Measurements from ENCODE around the gene FGF3.
"Not testable (repeated sequence)": the region's sequence is repeated elsewhere in the genome, so short reads cannot be mapped to it uniquely, and the experiment has no call there.

The FGF3 gene

DNA sequence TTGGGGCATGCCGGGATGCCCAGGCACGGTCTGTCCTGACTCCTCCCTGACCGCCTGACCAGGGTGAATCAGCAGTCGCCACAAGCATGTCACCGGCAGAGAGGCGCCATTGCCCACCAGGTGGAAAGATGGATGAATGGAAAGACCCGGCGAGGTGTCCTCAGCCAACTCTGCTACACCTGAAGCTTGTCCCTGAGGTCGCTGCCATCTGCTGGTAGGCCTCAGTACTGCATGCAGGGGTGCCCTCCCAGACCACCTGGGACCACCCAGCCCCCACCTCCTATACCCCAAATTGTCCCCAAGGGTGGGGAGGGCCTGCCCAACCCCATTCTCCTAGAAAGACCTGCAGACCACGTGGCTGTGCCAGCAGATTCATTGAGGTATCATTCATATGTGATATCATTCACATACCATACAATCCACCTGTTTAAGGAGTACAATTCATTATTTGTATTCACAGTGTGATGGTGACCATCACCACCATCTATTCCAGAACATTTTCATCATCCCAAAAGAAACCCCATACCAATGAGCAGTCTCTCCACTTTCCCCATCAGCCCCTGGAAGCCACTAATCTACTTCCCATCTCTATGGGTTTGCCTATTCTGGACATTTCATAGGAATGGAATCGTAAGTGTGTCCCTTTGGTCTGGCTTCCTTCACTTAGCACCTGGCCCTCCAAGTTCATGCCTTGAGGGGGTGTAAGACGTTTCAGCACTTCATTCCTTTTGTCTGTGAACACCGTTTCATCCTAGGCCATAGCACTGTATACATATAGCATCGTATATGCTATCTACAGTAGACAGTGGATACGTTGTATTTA lies 17.5 kb downstream of the FGF3 start:
- DNase-seq = no peak

DNA sequence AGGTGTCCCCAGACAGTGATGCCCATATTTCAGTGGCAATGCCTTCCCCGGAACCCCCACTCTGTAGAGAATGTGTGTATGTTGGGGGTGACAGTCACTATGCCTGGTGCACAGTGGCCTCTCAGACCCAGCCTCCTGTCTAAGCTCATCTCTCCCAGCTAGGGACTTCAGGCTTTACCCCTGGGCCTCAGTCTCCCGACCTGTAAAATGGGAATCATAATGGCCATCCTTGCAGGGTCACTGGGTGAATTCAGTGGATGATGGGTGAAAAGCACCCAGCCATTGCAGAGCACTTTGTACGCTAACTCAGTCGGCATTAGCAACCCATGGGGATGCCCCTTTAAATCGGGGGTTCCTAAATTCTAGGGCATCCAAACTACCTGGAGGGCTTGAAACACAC lies 18.9 kb downstream of the FGF3 start:
- no peak for DNase-seq

GRCh38 chr11:69799582-69799981 lies 19.6 kb downstream of the FGF3 start:
- DNase-seq = no peak

GRCh38 chr11:69799097-69799496 lies 20.1 kb downstream of the FGF3 start:
- DNase-seq = no peak

DNA sequence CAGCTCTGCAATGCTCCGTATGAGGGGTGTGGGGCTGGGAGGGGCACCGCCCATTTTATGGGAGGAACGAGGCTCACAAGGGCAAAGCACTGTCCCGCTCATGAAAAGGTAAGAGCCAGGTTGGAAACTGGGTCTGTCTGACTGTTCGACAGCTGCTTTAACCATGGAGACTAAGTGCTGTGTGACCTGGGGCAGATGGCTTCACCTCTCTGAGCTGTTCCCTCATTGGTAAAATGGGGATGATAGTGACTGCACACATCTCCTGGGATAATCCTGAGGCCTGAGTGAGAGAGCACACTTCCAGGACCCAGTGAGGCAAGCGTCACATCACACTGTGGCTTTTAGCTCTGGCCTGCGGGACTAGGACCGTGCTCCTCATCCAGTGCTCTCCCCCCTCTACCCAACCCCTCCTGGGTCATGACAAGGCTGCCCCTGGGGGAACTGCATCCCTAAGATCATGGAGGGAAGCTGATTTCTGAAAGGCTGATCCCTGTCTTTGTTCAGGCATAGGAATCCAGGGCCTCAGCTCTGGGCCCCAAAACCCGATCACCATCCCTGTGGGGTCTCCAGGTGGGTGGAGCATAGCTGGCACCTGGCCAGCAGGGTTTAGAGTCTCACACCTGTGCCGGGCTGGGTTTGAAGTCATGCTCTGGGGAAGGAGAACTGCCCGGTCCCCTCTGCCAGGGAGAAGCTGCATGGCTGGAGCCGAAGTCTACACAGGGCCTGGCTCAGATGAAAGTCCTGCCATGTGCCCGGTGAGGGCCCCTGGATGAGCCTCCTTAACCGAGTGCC lies 21.3 kb downstream of the FGF3 start:
- DNase-seq = no peak

- DNase-seq = no peak
Measured at GRCh38 chr11:69797156-69797555, 22.1 kb downstream of the FGF3 start.

DNA sequence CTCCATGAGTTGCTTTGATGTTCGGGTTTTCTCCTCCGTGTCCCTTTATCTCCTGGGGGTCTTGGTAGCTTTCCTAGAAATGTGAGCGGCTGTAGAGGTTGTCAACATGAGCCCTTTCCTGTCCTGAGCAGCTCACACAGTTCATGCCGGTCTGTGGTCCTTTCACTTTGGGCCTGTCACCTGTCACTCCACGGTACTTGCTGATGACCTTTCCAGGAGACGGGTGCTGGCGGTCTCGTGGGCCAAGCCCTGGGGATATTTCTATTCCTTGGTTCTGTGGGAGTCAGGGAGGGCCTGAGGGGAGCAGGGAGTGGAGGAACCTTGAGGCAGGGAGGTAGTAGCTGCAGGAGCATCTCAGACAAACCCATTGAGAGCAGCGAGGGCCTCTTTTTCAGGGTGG lies 23.2 kb downstream of the FGF3 start:
- DNase-seq = no peak

DNA sequence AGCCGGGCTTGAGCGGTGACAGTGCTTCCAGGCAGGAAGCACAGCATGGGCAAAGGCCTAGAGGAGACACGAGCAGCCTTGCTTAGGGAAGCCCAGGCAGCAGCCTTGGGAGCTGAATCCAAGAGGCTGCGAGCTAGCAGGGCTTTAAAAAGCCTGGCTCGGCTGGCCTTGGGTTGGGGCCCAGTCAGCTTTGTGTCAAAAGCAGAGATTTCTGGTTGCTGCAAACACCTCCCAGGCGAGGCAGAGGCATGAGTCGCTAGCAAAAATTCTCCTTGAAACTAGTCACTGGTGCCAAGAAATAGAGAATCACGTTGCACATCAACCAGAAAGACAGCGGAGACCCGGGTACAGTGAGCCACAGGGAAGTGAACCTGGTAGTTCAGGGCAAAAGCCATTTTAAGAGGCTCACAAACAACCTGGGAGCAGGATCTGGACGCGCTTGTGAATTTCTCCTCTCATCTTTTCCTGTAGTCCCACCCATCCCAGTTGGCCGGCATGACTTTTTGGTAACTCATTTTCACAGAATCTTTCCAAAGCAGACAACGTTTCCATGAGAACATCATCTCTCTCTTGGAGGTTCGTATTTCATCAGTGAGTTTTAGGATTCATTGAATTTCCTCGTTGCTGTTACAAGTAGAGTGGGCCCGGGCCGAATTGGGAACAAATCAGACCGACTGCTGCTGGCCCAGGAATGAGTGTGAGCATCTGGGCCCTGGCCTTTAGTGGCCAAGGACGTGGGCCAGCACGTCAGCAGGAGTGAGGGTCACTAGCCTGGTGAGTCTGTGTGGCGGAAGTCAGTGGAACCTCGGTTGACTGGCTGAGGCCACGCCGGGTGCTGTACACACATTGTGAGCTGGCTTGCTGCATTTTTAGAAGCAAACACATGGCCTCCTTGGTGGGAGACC lies 27.7 kb downstream of the FGF3 start:
- no peak for DNase-seq

DNA sequence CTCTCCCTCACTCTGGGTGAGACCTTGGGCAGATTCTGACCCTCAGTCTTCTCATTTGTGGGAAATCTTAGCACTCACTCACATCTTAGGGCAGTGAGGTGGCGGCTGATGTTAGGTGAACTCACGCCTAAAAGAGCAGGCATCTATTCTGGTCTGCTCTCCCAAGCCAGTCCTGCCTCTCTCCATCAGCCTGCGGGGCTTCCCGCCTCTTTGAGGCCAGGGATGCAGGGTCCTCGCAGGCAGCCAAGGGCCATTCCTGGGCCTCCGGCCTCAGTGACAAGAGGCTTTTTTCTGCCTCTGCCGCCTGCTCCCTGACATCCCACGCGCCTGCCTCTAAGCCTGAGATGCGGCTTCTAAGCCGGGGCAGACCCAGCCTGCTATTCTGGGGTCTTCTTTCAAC lies 30.3 kb downstream of the FGF3 start:
- DNase-seq = no peak

DNA sequence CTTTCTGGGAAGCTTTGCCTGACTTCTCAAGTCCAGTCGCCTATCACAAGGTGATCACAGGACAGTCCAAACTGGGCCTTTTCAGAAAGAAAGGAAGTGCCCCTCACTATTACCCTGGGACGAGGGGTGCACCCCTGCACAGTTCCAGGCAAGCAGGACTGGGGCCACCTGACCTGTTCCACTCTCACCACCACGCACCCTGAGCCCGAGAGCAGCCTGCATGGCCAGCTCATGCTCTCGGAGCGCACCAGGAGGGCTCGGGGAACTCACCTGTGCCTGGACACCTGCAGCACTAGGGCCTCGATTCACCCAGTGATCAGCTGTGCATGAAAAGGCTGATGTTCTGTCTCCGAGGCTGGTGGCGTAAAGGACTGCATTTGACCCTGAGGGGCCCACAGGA lies 31.3 kb downstream of the FGF3 start:
- DNase-seq = no peak

- no peak for DNase-seq
Measured at GRCh38 chr11:69787457-69787856, 31.8 kb downstream of the FGF3 start.

- no peak for DNase-seq
Measured at GRCh38 chr11:69781241-69781640, 38.0 kb downstream of the FGF3 start.

DNA sequence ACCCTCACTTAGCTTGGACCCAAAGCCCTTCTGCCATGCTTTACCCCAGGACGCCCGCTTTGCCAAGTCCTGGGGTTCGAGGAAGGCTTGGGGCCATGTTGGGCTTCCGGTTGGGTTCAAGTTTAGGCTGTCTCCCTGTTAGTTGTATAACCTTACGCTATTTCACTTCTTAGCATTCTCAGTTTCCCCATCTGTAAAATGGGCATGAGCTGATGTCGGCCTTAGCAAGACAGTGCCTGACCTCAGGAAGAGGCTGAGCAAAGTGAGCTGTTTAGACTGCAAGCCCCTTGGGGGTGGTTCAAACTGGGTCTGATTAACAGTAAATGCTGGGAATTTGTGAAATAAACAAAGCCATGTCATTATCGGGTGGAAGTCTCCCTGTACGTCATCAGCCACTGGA lies 40.8 kb downstream of the FGF3 start:
- DNase-seq = no peak

DNA sequence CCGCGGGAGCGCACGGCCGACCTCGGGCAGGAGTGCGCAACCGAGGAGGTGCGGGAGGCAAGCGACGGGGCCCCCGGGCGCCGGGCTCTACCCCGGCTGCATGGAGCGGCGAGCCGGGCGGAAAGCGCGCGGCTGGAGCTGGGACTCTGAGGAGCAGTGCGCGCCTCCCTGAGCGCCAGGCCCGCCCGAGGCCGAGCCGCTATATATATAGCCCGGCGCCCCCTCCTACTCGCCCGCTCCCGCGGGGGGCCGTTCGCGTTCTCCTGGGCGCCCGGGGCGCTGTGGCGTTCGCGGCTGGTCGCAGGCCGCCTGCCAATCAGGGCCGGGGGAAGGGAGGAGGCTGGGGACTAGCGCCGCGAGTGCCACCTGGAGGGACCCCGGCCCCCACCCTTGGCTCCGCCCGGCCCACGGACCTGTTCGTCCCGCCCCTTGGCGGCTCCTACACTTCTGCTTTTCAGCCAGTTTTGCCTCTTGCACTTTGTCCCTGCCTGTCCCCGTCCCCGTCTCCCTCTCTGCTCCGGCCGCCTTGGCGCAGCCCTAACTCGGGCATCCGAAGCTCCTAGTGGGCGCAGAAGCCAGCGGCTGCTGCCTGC lies 44.0 kb downstream of the FGF3 start, which contains the start of gene FGF4:
TSS of gene FGF4 (minus strand) at position 179 of the 593 bp plus-strand sequence. CDS start 257 bp downstream, outside the sequence.
- DNase-seq = no peak

DNA sequence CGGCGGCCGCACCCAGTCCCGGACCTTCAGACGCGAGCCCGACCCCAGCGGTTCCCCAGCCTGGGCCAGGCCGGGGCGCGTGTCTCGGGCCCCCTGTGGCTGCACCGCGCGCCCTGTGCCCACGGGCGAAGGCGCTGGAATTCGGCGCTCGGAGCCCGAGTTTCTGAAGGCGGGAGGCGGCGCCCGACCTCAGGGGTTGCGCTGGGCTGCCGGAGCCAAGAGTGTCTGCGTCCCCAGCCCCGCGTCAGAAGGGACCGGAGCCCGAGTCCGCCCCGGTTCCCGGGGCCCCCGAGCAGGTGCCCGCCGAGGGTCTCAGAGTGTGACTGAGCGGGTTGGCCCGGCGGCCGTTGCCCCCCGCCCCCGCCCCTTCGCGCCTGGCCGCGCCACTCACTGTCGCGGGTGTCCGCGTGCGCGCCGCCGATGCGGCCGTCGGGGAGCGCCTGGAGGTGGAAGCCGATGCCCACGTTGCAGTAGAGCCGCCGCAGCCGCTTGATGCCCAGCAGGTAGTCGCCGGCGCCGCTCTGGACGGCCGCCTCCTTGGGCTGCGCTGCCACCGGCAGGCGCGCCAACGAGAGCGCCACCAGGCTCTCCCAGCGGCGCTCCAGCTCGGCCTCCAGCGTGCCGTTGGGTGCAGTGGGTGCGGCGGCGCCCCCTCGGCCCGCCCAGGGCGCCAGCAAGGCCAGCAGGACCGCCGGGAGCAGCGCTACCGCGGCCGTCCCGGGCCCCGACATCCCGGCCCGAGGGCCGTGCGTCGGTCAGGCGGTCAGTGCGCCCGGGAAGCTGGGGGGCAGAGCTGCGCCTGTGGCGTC lies 44.7 kb downstream of the FGF3 start:
- DNase-seq = no peak

- DNase-seq = no peak
Measured at GRCh38 chr11:69773626-69774353, 45.4 kb downstream of the FGF3 start.

DNA sequence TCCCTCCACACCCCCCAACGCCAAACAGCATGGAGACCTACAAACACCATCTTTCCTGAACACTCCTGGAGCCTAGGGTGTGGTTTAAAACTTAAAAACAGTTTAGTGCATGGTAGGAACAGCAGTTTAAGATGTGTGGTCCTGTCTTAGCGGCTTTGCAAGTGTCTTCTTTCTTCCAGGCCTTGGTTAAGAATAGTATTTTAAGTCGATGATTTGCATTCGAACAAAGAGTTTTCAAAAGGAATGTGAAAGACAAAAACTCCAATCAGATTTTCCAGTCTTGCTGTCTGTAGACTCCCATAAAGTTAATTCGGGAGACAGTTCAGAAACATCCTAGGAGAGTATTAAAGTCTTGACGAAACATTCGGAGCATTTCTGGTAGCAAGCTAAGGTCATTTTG lies 47.8 kb downstream of the FGF3 start:
- DNase-seq = no peak

DNA sequence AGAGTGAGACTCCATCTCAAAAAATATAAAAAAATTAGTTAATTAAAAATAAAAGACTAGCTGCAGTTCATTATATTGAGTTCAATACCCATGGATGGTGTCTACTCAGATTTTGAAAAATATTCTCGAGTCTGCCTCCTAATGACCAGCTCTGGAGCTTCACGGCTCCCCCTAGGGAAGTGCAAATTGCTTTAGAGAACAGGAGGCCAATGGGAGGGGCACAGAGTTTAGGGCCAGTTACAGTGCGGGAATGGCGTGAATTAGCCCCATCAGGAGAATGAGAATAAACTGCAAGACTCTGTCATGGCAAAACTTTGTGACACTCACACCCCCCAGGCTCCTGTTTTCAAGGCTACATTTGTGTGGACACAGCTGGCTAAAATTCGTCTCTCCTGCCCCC lies 48.7 kb downstream of the FGF3 start:
- DNase-seq = no peak

DNA sequence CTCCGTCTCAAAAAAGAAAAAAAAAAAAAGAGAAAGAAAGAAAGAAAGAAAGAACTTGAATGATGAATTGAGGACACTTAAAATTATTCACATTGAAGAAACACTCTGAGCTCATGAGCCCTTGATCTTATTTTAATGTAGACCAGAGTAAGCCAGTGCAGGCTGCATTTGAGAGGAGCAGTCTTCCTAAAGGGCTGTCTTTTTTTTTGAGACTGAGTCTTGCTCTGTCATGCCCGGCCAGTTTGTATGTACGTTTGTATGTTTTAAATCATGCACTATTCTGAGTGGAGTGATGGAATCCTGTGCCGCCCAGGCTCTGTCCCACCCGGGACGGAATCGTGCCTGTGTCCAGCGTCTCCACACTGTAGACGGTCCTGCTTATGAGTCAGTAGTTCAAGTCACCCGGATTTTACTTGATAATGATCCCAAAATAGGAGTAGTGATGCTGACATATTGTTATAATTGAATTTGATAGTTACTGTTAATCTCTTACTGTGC lies 53.7 kb downstream of the FGF3 start:
- no peak for DNase-seq

GRCh38 chr11:69764918-69765317 lies 54.3 kb downstream of the FGF3 start:
- DNase-seq = not testable (repeated sequence)

DNA sequence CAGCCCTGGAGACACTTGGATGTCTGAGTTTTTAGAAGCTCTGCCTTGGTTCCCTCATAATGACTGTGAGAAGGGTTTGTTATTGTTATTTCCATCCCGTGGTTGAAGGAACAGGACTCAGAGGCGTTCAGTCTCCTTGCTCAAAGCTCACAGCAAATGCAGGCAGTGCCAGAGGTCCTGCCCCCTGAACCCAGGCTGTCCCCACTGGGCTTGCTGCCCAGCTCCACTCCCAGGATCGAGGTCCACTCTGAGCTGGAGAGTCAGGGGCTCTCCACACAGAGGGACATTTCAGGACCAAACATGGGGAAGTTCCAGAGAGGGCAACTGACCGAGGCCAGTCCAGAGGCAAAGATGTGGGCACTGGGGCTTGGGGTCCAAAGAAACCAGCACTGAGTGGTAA lies 58.9 kb downstream of the FGF3 start:
- no peak for DNase-seq
